Measurements from ENCODE around the gene CD52.

Gene CD52

GRCh38 chr1:26357121-26357602 lies 39.4 kb downstream of the CD52 start:
- DNase-seq (ENCODE audit: low read depth in 2 of 2) = no peak

- DNase-seq (ENCODE audit: low read depth in 2 of 2) = peak; percentile 39 to 59
These were observed 40.9 kb downstream of the CD52 start for GRCh38 chr1:26358411-26359384.

- peak; percentile 29 to 43 for DNase-seq (ENCODE audit: low read depth in 2 of 2)
These were observed 42.4 kb downstream of the CD52 start for GRCh38 chr1:26359981-26360806.

GRCh38 chr1:26360807-26361604 lies 43.2 kb downstream of the CD52 start:
- DNase-seq (ENCODE audit: low read depth in 2 of 2) = no peak

- no peak for DNase-seq (ENCODE audit: low read depth in 2 of 2)
These were observed 43.9 kb downstream of the CD52 start for GRCh38 chr1:26361605-26362122.

- DNase-seq (ENCODE audit: low read depth in 2 of 2) = no peak
These were observed 44.6 kb downstream of the CD52 start for GRCh38 chr1:26362331-26362730.

GRCh38 chr1:26363549-26364448 lies 46.0 kb downstream of the CD52 start:
- DNase-seq (ENCODE audit: low read depth in 2 of 2) = peak; percentile 82 to 86

- no peak for DNase-seq (ENCODE audit: low read depth in 2 of 2)
These were observed 47.2 kb downstream of the CD52 start for GRCh38 chr1:26364956-26365355.

- DNase-seq (ENCODE audit: low read depth in 2 of 2) = no peak
These were observed 49.7 kb downstream of the CD52 start for GRCh38 chr1:26367441-26367840.

- DNase-seq (ENCODE audit: low read depth in 2 of 2) = no peak
These were observed 50.2 kb downstream of the CD52 start for GRCh38 chr1:26368006-26368405.

GRCh38 chr1:26368486-26368885 lies 50.7 kb downstream of the CD52 start:
- DNase-seq (ENCODE audit: low read depth in 2 of 2) = no peak
